Karpas-422 (cell line): Measurements from ENCODE around the gene CCDC117. TPM values are rescaled to one million over a fixed set of nuclear protein-coding genes. Genes with fewer than 3 reads are reported as not detected.
"Not testable (repeated sequence)": the region's sequence is repeated elsewhere in the genome, so short reads cannot be mapped to it uniquely, and the experiment has no call there.

Experiments used
- DNase-seq: peaks from one replicate; pipeline ENCODE4 v3.0.0-alpha.2; 2015
- H2AFZ ChIP-seq: fragments of 200-600 bp; sonication (generic); 2 replicates; pipeline ENCODE4 v1.6.1; 2014; ENCODE audit warnings: antibody characterized with exemption, low read length, mixed read lengths
- H3K27ac ChIP-seq: fragments of 200-600 bp; sonication (generic); 2 replicates; pipeline ENCODE4 v1.5.1; 2014; ENCODE audit warnings: mild to moderate bottlenecking, low read length, moderate library complexity
- H3K27me3 ChIP-seq: fragments of 200-600 bp; sonication (generic); 2 replicates; pipeline ENCODE4 v1.6.1; 2014; ENCODE audit warnings: low read length, mixed read lengths
- H3K36me3 ChIP-seq: fragments of 200-600 bp; sonication (generic); 2 replicates; pipeline ENCODE4 v1.6.1; 2014; ENCODE audit warnings: low read length, mixed read lengths; ENCODE audit not compliant: insufficient read depth
- H3K4me1 ChIP-seq: fragments of 200-600 bp; sonication (generic); 2 replicates; pipeline ENCODE4 v1.6.1; 2014; ENCODE audit warnings: mild to moderate bottlenecking, low read length, mixed read lengths
- H3K4me2 ChIP-seq: fragments of 200-600 bp; sonication (generic); 2 replicates; pipeline ENCODE4 v1.6.1; 2014; ENCODE audit warnings: low read length, low read depth, mild to moderate bottlenecking; ENCODE audit not compliant: poor library complexity, severe bottlenecking
- H3K4me3 ChIP-seq: fragments of 200-600 bp; sonication (generic); 2 replicates; pipeline ENCODE4 v1.5.1; 2014; ENCODE audit warnings: mild to moderate bottlenecking, antibody characterized with exemption, low read length, mixed read lengths
- H3K79me2 ChIP-seq: fragments of 200-600 bp; sonication (generic); 2 replicates; pipeline ENCODE4 v1.6.1; 2014; ENCODE audit warnings: mild to moderate bottlenecking, low read length, mixed read lengths
- H3K9ac ChIP-seq: fragments of 200-600 bp; sonication (generic); 2 replicates; pipeline ENCODE4 v1.6.0; 2014; ENCODE audit warnings: low read length
- H3K9me2 ChIP-seq: fragments of 200-600 bp; sonication (generic), shearing (Covaris generic); replicated peaks from 2 replicates; pipeline ENCODE4 v1.6.0; 2014; ENCODE audit warnings: mild to moderate bottlenecking, low read length, moderate library complexity; ENCODE audit not compliant: insufficient read depth
- H3K9me3 ChIP-seq: fragments of 300-700, 200-600 bp; sonication (generic); 2 replicates; pipeline ENCODE4 v1.6.1; 2014; ENCODE audit warnings: low read length, mixed read lengths
- H4K20me1 ChIP-seq: fragments of 200-600 bp; sonication (generic); 2 replicates; pipeline ENCODE4 v1.6.1; 2014; ENCODE audit warnings: mild to moderate bottlenecking, antibody characterized with exemption, low read length, low read depth; ENCODE audit not compliant: insufficient read depth
- total RNA-seq: library from RNA; depleted of rRNA; stranded (reverse); fragments of >200 nt; shearing (Covaris generic); gene quantifications from 2 replicates; pipeline ENCODE4 v1.2.3, GENCODE V29; 2014; ENCODE audit warnings: low replicate concordance

Gene CCDC117
- total RNA-seq, 1 experiment from 2014 or later, result 26.1 TPM

GRCh38 chr22:28821452-28821851 lies 49.0 kb downstream of the CCDC117 start:
- no peaks in the 10 kb centered on the region for H3K36me3 ChIP-seq
- H3K4me3 ChIP-seq, result no peak overlapping the region
- H3K27ac ChIP-seq, result no peak overlapping the region
- no peak overlapping the region for H3K4me2 ChIP-seq
- DNase-seq, result peak; percentile 16
- no peaks in the 10 kb centered on the region for H3K79me2 ChIP-seq
- H4K20me1 ChIP-seq, result no peaks in the 10 kb centered on the region
- no peaks in the 10 kb centered on the region for H3K9me2 ChIP-seq
- H3K4me1 ChIP-seq, result peaks cover 29% of the 10 kb centered on the region
- no peaks in the 10 kb centered on the region for H3K27me3 ChIP-seq
- H3K9me3 ChIP-seq, result no peaks in the 10 kb centered on the region
- H2AFZ ChIP-seq, result no peak overlapping the region
- H3K9ac ChIP-seq, result no peak overlapping the region

DNA sequence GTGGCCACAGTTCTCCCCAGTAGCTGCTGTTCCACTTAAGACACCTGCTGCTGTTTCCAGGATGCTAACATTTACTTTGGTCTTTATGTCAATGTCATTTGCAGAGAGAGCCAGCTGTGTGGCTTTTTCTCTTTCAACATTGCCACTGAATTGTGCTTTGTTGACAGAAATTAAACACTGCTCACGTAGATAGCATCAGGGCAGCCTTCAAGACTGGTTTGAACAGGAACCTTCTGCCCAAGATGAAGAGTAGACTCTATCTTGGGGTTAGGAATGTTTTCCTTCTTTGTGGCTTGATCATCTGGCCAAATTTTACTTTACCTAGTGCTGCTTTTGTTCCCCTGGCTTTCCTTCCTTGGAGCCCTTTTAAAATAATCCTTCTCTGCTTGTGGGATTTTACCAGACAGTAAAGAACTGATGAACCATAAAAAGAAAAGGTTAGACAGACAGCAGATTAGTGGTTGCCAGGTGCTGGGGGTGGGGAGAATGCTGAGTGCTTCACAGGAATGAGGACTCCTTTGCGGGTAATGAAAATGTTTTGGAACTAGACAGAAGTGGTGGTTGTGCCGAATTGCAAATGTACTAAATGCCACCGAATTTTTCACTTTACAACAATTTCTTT lies 50.5 kb downstream of the CCDC117 start:
- peaks cover 16% of the 10 kb centered on the region for H3K4me1 ChIP-seq
- no peak overlapping the region for H3K27ac ChIP-seq

GRCh38 chr22:28824455-28824854 lies 52.0 kb downstream of the CCDC117 start:
- not testable (repeated sequence) for H3K79me2 ChIP-seq, H2AFZ ChIP-seq, H3K9ac ChIP-seq, H3K4me2 ChIP-seq, H3K4me1 ChIP-seq, H3K27me3 ChIP-seq, H3K27ac ChIP-seq, H3K9me2 ChIP-seq, H3K9me3 ChIP-seq, H3K36me3 ChIP-seq, H3K4me3 ChIP-seq, H4K20me1 ChIP-seq, DNase-seq

More for the DNA sequence above, 50.5 kb downstream of the CCDC117 start:
- H3K4me3 ChIP-seq, result no peak overlapping the region
- no peaks in the 10 kb centered on the region for H4K20me1 ChIP-seq
- H3K79me2 ChIP-seq, result no peaks in the 10 kb centered on the region
- no peak overlapping the region for H3K9ac ChIP-seq
- no peaks in the 10 kb centered on the region for H3K9me2 ChIP-seq
- H2AFZ ChIP-seq, result no peak overlapping the region
- DNase-seq, result no peak
- H3K36me3 ChIP-seq, result no peaks in the 10 kb centered on the region
- no peak overlapping the region for H3K4me2 ChIP-seq
- no peaks in the 10 kb centered on the region for H3K27me3 ChIP-seq
- no peaks in the 10 kb centered on the region for H3K9me3 ChIP-seq

DNA sequence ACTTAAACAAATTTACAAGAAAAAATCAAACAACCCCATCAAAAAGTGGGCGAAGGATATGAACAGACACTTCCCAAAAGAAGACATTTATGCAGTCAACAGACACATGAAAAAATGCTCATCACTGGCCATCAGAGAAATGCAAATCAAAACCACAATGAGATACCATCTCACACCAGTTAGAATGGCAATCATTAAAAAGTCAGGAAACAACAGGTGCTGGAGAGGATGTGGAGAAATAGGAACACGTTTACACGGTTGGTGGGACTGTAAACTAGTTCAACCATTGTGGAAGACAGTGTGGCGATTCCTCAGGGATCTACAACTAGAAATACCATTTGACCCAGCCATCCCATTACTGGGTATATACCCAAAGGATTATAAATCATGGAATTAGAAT lies 53.9 kb downstream of the CCDC117 start:
- H3K27me3 ChIP-seq, DNase-seq, H3K4me2 ChIP-seq, H3K4me1 ChIP-seq, H3K79me2 ChIP-seq, H3K4me3 ChIP-seq, H3K9me2 ChIP-seq, H3K27ac ChIP-seq, H4K20me1 ChIP-seq, H3K36me3 ChIP-seq, H3K9me3 ChIP-seq, H2AFZ ChIP-seq, H3K9ac ChIP-seq: not testable (repeated sequence)

- H3K27ac ChIP-seq, result no peak overlapping the region
- H3K4me3 ChIP-seq, result no peak overlapping the region
- no peaks in the 10 kb centered on the region for H4K20me1 ChIP-seq
- no peak for DNase-seq
- no peak overlapping the region for H2AFZ ChIP-seq
- no peak overlapping the region for H3K9ac ChIP-seq
- H3K79me2 ChIP-seq, result no peaks in the 10 kb centered on the region
- no peaks in the 10 kb centered on the region for H3K4me1 ChIP-seq
- no peaks in the 10 kb centered on the region for H3K27me3 ChIP-seq
- no peaks in the 10 kb centered on the region for H3K9me2 ChIP-seq
- H3K4me2 ChIP-seq, result no peak overlapping the region
- H3K36me3 ChIP-seq, result no peaks in the 10 kb centered on the region
- H3K9me3 ChIP-seq, result no peaks in the 10 kb centered on the region
These were observed 54.4 kb downstream of the CCDC117 start for GRCh38 chr22:28826921-28827320.

- H3K79me2 ChIP-seq, result no peaks in the 10 kb centered on the region
- no peaks in the 10 kb centered on the region for H3K27me3 ChIP-seq
- peak; percentile 91 for DNase-seq
- no peaks in the 10 kb centered on the region for H3K9me3 ChIP-seq
- H3K4me2 ChIP-seq, result no peak overlapping the region
- no peaks in the 10 kb centered on the region for H4K20me1 ChIP-seq
- H3K9me2 ChIP-seq, result no peaks in the 10 kb centered on the region
- H2AFZ ChIP-seq, result no peak overlapping the region
- H3K4me1 ChIP-seq, result no peaks in the 10 kb centered on the region
- no peak overlapping the region for H3K9ac ChIP-seq
- H3K4me3 ChIP-seq, result no peak overlapping the region
- H3K36me3 ChIP-seq, result no peaks in the 10 kb centered on the region
- H3K27ac ChIP-seq, result no peak overlapping the region
These were observed 57.1 kb downstream of the CCDC117 start for GRCh38 chr22:28829358-28830181.

- Histone ChIP-seq H3K4me3 (no peak overlapping the region), H3K4me1 (no peaks in the 10 kb centered on the region), H3K36me3 (no peaks in the 10 kb centered on the region), H3K79me2 (no peaks in the 10 kb centered on the region), H3K9me3 (no peaks in the 10 kb centered on the region), H3K27me3 (no peaks in the 10 kb centered on the region), H4K20me1 (no peaks in the 10 kb centered on the region), H3K9me2 (no peaks in the 10 kb centered on the region), H2AFZ (no peak overlapping the region), H3K4me2 (no peak overlapping the region), H3K9ac (no peak overlapping the region), H3K27ac (no peak overlapping the region)
- DNase-seq, result peak; percentile 26
These were observed 57.9 kb downstream of the CCDC117 start for GRCh38 chr22:28830441-28830840.

DNA sequence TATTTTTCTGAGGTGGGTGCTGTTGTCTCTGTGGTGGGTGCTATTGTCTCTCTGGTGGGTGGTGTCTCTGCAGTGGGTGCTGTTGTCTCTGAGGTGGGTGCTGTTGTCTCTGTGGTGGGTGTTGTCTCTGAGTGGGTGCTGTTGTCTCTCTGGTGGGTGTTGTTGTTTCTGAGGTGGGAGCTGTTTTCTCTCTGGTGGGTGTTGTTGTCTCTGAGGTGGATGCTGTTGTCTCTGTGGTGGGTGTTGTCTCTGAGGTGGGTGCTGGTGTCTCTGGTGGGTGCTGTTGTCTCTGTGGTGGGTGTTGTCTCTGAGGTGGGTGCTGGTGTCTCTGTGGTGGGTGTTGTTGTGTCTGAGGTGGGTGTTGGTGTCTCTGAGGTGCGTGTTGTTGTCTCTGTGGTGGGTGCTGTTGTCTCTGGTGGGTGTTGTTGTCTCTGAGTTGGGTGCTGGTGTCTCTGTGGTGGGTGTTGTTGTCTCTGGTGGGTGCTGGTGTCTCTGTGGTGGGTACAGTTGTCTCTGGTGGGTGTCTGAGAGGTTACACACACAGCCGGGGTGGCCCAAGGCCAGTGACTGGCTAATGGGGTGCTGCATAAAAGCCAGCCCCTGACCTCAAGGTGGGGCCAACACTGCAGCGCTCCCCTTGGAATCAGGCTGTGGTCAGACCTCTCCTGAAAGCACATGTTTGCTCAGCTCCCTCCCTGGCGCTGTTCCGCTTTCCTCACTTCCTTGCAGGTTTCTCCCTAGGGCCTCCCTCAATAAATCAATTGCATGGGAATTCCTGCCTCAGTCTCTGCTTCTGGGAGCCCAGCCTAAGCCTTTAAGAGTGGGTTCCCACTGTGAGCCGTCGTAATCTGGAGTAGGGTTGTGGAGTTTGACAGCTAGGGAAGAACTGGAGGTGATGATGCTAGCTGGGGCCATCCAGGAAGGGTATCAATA lies 58.9 kb downstream of the CCDC117 start:
- H3K4me1 ChIP-seq, result no peaks in the 10 kb centered on the region
- H4K20me1 ChIP-seq, result no peaks in the 10 kb centered on the region
- H3K4me3 ChIP-seq, result no peak overlapping the region
- H2AFZ ChIP-seq, result no peak overlapping the region
- no peaks in the 10 kb centered on the region for H3K9me3 ChIP-seq
- no peaks in the 10 kb centered on the region for H3K27me3 ChIP-seq
- no peaks in the 10 kb centered on the region for H3K36me3 ChIP-seq
- no peaks in the 10 kb centered on the region for H3K9me2 ChIP-seq
- no peak overlapping the region for H3K9ac ChIP-seq
- no peak overlapping the region for H3K4me2 ChIP-seq
- H3K79me2 ChIP-seq, result no peaks in the 10 kb centered on the region
- no peak overlapping the region for H3K27ac ChIP-seq
- DNase-seq, result peak; percentile 36
